Activated naive CD4-positive, alpha-beta T cell treated with Interleukin-2 at 50 U/mL for 16 hours (primary cell): ENCODE data around the gene SCN3A.

ENCODE experiments used
- DNase-seq: peaks from one replicate; pipeline ENCODE4 v3.0.0-alpha.2; 2020

The SCN3A gene

GRCh38 chr2:165185633-165186032 is 18.2 kb downstream of the SCN3A start:
- no peak for DNase-seq

DNA sequence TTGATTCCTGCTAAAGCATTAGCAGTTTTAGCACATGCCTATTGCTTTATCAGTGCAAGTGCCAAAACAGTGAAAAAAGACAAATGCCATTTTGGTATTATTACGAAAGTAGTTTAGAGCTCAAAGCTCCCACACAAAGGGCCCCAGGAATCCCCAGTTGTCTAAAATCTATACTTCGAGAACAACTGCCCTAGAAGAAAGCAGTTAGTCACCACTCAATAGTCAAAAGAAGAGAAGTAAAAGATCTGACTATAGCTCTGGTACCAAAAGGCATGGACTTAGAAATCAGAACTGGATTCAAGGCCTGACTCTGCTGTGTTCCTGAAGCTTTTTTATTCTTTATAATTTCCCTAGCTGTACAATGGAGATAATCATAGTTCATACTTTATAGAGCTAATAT is 21.8 kb downstream of the SCN3A start:
- no peak for DNase-seq

DNA sequence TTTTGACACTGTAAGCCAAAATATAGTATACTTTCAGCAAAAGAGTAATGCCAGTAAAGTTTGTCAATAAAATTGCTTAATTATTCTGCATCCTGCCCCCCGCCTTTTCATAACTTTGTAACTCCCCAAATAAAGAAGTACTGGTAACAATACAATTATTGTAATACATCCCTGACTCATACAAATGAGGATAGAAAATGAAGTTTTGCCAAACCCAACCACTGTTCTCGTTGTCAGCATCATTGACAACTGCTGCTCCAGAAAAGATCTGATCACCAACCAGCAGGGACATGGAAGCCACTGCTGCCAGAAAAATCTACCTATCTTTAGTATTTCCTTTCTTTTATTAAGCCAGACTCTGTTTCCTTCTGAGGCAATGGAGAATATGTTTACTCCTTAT is 27.1 kb downstream of the SCN3A start:
- DNase-seq: no peak

DNA sequence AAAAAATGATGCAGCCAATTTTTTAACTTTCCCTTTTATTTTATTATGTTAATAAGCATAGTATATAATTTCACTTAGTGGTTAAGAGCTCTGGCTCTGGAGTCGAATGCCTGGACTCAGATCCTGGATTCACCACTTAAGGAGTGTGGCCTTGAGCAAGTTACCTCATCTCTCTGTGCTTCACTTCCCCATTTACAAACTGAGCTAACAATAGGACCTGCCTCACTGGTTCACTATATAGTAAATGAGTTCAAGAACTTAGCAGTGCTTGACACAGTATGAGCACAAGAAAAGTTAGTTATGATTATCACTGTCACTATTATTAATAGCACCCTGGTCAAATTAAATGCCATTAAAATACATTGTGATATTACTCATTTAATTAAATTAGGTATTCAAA is 30.6 kb downstream of the SCN3A start:
- no peak for DNase-seq

DNA sequence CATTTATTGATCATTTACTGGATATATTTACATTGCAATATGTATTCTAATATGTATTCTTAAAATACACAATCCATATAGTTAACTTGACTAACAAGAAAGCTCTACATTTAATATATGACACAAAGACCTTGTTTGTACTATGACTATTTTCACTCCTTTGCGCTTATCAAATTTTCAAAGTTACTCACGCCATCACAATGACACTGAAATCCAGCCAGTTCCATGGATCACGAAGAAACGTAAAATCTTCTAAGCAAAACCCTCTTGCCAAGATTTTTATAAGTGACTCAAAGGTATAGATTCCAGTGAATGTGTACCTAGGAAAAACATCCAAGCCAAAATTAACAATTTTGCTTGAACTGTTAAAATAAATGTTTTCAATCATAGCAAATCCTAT is 39.6 kb downstream of the SCN3A start:
- no peak for DNase-seq

DNA sequence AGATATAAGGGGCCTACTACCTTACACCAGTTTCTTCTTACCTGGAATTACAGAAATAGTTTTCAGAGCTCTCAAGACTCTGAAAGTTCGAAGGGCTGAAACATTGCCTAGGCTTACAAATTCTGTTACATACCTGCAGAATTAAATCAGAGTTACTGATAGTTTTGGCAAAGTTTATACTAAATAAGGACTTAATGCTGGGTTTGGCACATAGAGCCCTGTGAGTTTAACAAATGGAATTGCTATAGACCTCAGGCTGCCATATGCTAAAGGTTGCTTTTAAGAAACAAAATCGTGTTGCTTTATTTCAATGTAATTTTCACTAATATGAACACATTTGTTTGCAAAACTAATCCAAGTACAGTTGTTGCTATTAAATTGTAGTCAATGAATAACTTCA is 40.1 kb downstream of the SCN3A start:
- no peak for DNase-seq

- no peak for DNase-seq
Observed at GRCh38 chr2:165162466-165162865, 41.4 kb downstream of the SCN3A start.

GRCh38 chr2:165161510-165161909 is 42.3 kb downstream of the SCN3A start:
- no peak for DNase-seq

DNA sequence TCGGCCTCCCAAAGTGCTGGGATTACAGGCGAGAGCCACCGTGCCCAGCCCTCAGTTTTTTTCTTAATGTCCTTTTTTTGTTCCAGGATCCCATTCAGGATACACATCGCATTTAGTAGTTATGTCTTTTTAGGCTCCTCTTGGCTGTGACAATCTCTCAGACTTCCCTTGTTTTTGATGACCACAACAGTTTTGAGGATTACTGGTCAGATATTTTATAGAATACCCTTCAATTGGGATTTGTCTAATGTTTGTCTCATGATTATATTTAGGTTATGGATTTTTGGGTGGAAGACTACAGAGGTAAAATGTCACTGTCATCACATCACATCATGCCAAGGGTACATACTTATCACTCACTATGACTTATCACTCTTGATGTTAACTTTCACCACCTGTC is 46.7 kb downstream of the SCN3A start:
- no peak for DNase-seq

- DNase-seq: no peak
Observed at GRCh38 chr2:165155152-165155551, 48.7 kb downstream of the SCN3A start.

GRCh38 chr2:165149439-165149838 is 54.4 kb downstream of the SCN3A start:
- DNase-seq: no peak

DNA sequence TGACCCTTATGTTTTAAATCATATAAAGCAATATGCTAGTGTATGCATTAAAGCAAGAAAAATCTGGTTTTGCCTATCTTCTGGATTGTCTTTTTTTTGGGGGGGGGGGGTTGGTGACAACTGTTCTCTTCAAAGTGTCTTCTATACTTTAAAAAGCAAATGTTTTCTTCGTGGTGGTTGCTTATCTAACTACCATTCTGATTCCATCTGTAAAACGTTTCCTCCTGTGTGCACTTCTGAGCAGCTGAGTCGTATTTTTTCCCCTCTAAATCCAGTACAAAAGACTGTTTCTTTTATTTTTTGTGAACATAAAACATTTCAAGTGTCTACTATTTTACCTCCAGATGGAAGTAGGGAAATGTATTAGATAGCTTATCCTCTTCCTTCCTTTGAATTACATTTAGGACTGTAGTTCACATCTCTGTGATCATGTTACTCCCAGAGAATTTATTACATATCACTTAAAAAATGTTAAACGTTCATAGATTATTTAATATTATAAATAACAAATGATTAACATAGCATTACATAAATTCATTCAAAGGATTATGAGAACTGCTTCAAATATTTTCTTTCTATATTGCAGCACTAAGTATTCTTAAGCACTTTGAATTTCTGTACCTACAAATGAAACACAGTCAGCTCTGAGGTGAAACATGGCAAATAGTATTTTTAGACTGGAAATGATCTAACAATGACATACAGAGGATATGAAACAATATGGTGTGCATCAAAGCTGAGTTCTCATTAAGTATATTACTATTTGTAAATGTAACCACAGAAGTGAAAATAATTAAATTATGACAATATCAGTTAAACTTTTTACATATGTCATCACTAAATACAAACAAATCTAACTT is 56.4 kb downstream of the SCN3A start:
- DNase-seq: no peak

- no peak for DNase-seq
Observed at GRCh38 chr2:165144315-165144714, 59.5 kb downstream of the SCN3A start.

GRCh38 chr2:165141601-165142354 is 62.1 kb downstream of the SCN3A start:
- DNase-seq: no peak

GRCh38 chr2:165126244-165126643 is 77.6 kb downstream of the SCN3A start:
- no peak for DNase-seq

DNA sequence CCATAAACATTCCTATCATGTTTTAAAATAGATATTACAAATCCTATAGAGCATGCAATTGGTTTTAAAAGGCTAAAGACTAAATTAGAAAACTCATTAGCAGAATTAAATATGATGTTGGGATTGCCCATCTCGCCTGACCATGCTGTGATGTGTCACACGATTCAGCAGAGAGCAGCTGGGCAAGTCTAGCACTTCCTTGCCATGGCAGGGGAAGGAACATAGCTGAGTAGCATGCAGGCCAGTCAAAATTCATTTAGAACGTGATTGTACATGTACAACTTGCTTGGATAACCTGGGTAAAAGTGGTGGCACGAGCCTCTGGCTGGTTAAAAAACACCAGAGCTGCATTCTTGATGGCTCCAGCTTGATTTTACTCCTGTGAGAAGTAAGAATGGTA is 81.3 kb downstream of the SCN3A start:
- DNase-seq: no peak

DNA sequence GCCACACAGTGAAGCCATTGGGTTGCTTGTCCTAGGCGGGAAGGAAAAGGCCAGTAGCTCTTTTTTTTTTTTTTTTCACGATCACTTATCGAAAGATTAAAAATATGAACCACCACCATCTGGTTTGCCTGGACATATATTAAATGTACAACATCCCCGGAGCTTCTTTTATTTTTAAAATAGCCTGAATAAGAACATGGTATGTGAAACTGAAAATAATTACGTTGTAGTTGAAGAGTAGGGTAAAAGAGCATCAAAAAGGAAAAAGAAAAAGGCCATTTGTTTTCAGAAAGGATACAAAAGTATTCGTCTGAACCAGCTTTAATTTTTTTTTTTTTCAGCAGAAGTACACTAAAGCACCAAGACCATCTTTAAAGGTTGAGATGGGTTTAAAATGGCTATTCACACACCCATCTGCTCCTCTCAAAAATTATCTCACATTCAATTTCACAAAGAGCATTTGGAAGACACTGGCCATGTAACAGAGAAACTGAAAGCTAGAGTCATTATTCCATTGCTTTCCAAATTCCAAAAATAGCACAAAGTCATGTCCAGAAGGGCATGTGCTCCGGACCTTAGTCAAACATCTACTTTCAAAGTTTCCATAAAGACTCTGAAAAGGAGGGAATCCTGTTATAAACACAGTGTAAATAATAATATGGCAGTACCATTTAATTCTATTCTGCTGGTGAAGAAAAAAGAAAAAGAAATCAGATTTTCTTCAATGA is 82.9 kb downstream of the SCN3A start:
- DNase-seq: no peak

DNA sequence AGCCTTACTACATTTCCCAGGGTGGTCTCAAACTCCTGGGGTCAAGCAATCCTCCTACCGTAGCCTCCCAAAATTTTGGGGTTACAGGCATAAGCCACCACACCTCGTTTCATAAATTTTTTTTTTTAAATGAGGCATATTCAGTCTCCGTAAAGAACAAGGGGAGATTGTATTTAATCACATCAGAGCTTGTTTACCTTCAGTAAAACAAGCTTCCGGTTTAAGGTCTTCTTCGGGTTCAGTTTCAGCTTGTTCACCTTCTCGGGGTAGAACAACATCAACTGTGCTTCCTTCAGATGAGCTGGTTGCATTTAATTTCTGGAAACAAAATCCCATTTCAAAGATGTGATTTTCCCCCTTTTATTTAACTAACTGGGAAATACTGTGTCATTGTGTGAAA is 88.6 kb downstream of the SCN3A start:
- DNase-seq: no peak

GRCh38 chr2:165114346-165114939 is 89.4 kb downstream of the SCN3A start:
- DNase-seq: no peak

DNA sequence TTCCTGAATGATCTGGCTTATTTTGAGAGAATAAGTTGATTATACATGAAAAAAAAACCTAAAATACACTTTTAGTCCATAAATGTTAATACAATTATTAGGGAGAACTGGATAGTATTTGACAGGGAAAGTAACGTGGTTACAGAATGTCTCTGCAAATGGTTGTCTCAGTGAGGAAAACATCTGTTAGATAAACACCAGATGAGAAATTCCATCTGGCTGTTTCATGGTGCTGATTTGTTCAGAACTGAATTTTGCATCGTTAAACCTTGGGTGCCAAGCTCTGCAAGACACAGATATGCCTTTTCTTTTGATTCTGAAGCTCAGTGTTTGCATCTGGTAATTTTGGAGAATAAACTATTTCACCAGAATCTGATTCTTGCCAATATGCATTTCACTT is 90.4 kb downstream of the SCN3A start:
- no peak for DNase-seq

DNA sequence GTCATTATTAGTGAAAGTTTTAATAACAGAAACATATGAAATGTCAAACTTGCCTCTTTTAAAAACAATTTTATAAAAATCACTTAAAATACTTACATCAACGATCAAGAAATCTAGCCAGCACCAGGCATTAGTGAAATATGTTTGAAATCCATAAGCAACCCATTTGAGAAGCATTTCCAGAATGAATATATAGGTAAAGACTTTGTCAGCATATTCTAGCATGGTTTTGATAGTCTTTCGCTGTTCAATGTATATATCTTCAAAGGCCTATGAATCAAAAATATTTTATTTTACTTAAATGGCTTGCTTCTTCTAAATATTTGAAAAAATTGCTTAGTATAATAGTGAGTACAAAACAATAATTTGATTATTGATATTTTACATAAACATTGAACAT is 91.1 kb downstream of the SCN3A start:
- DNase-seq: no peak

- no peak for DNase-seq
Observed at GRCh38 chr2:165112133-165112573, 91.7 kb downstream of the SCN3A start.

- no peak for DNase-seq
Observed at GRCh38 chr2:165110394-165110793, 93.5 kb downstream of the SCN3A start.
